ENCODE measurements around the gene RAPGEF2.

Gene RAPGEF2

GRCh38 chr4:159360549-159360948 is 257.7 kb downstream of the RAPGEF2 start:
- no peak overlapping the region for H3K4me2 ChIP-seq
- TF ChIP-seq Cebpa-rat (IDR thresholded peaks at IDR 0.05): no peak
- no peaks in the 10 kb centered on the region for H4K20me1 ChIP-seq
- H3K36me3 ChIP-seq: peaks cover 41 to 83% (median 58%) of the 10 kb centered on the region in 11 experiments
- H3K4me3 ChIP-seq: no peak overlapping the region
- no peak overlapping the region for H3K27ac ChIP-seq
- no peaks in the 10 kb centered on the region for H3K4me1 ChIP-seq
- no peaks in the 10 kb centered on the region for H3K9me3 ChIP-seq (replicated peaks in 1 of 11)
- no peaks in the 10 kb centered on the region for H3K27me3 ChIP-seq
- no peak overlapping the region for H3K9ac ChIP-seq

- no peak overlapping the region for H3K27ac ChIP-seq
- no peak overlapping the region for H3K9ac ChIP-seq
- no peaks in the 10 kb centered on the region for H4K20me1 ChIP-seq
- no peak overlapping the region for H3K4me3 ChIP-seq
- no peak for TF ChIP-seq Cebpa-rat (IDR thresholded peaks at IDR 0.05)
- peaks cover 18 to 56% (median 34%) of the 10 kb centered on the region in 11 experiments for H3K36me3 ChIP-seq
- no peaks in the 10 kb centered on the region for H3K9me3 ChIP-seq (replicated peaks in 1 of 11)
- H3K4me1 ChIP-seq: peaks cover 0 to 23% (median 14%) of the 10 kb centered on the region in 10 experiments; a peak in 16 of 20 replicates
- H3K4me2 ChIP-seq: no peak overlapping the region
- no peaks in the 10 kb centered on the region for H3K27me3 ChIP-seq
These were observed 260.5 kb downstream of the RAPGEF2 start for GRCh38 chr4:159363361-159363760.

- no peaks in the 10 kb centered on the region for H4K20me1 ChIP-seq
- no peak overlapping the region for H3K4me3 ChIP-seq
- peaks cover 0 to 13% (median 9%) of the 10 kb centered on the region in 11 experiments; a peak in 14 of 22 replicates for H3K9me3 ChIP-seq (replicated peaks in 1 of 11)
- H3K27me3 ChIP-seq: no peaks in the 10 kb centered on the region
- H3K27ac ChIP-seq: no peak overlapping the region
- peak overlapping the region; percentile 7 to 62 (median 35); a peak in 18 of 22 replicates for H3K4me2 ChIP-seq
- no peak for TF ChIP-seq Cebpa-rat (IDR thresholded peaks at IDR 0.05)
- peaks cover 0 to 18% (median 0%) of the 10 kb centered on the region in 11 experiments; a peak in 7 of 22 replicates for H3K36me3 ChIP-seq
- H3K4me1 ChIP-seq: peaks cover 0 to 34% (median 14%) of the 10 kb centered on the region in 10 experiments; a peak in 16 of 20 replicates
- H3K9ac ChIP-seq: no peak overlapping the region
These were observed 264.3 kb downstream of the RAPGEF2 start for GRCh38 chr4:159366966-159367780.

- H3K4me1 ChIP-seq: peaks cover 0 to 34% (median 14%) of the 10 kb centered on the region in 10 experiments; a peak in 16 of 20 replicates
- no peak overlapping the region for H3K9ac ChIP-seq
- peak overlapping the region in 7 of 11 experiments; percentile 7 to 62 (median 35); a peak in 11 of 22 replicates for H3K4me2 ChIP-seq
- peaks cover 0 to 13% (median 9%) of the 10 kb centered on the region in 11 experiments; a peak in 14 of 22 replicates for H3K9me3 ChIP-seq (replicated peaks in 1 of 11)
- no peak overlapping the region for H3K4me3 ChIP-seq
- H3K27ac ChIP-seq: no peak overlapping the region
- peaks cover 0 to 12% (median 0%) of the 10 kb centered on the region in 11 experiments; a peak in 5 of 22 replicates for H3K36me3 ChIP-seq
- no peak for TF ChIP-seq Cebpa-rat (IDR thresholded peaks at IDR 0.05)
- no peaks in the 10 kb centered on the region for H4K20me1 ChIP-seq
- no peaks in the 10 kb centered on the region for H3K27me3 ChIP-seq
These were observed 264.9 kb downstream of the RAPGEF2 start for GRCh38 chr4:159367781-159368080.

GRCh38 chr4:159368320-159368719 is 265.4 kb downstream of the RAPGEF2 start:
- Histone ChIP-seq H3K27me3 (no peaks in the 10 kb centered on the region), H3K4me1 (peaks cover 0 to 34% (median 14%) of the 10 kb centered on the region in 10 experiments; a peak in 16 of 20 replicates), H3K36me3 (peaks cover 0 to 6% (median 0%) of the 10 kb centered on the region in 11 experiments; a peak in 2 of 22 replicates), H3K4me3 (no peak overlapping the region), H3K9me3 (replicated peaks in 1 of 11) (peaks cover 0 to 13% (median 9%) of the 10 kb centered on the region in 11 experiments; a peak in 14 of 22 replicates), H3K9ac (no peak overlapping the region), H3K27ac (no peak overlapping the region), H3K4me2 (peak overlapping the region in 3 of 11 experiments; percentile 52 to 62 (median 55); a peak in 6 of 22 replicates), H4K20me1 (no peaks in the 10 kb centered on the region)
- no peak for TF ChIP-seq Cebpa-rat (IDR thresholded peaks at IDR 0.05)

- Histone ChIP-seq H3K9me3 (replicated peaks in 1 of 11) (peaks cover 0 to 13% (median 9%) of the 10 kb centered on the region in 11 experiments; a peak in 14 of 22 replicates), H3K27ac (no peak overlapping the region), H3K36me3 (no peaks in the 10 kb centered on the region), H3K27me3 (no peaks in the 10 kb centered on the region), H3K4me3 (no peak overlapping the region), H3K4me1 (peaks cover 0 to 34% (median 14%) of the 10 kb centered on the region in 10 experiments; a peak in 16 of 20 replicates), H3K4me2 (0 out of 22 replicates have a peak overlapping the region, but pooled peaks of 1 of the 11 experiments have one; percentile 55), H3K9ac (no peak overlapping the region), H4K20me1 (no peaks in the 10 kb centered on the region)
- no peak for TF ChIP-seq Cebpa-rat (IDR thresholded peaks at IDR 0.05)
These were observed 266.4 kb downstream of the RAPGEF2 start for GRCh38 chr4:159369256-159369655.

GRCh38 chr4:159370286-159370685 is 267.4 kb downstream of the RAPGEF2 start:
- H3K9me3 ChIP-seq (replicated peaks in 1 of 11): peaks cover 0 to 13% (median 9%) of the 10 kb centered on the region in 11 experiments; a peak in 14 of 22 replicates
- no peak overlapping the region for H3K27ac ChIP-seq
- H3K36me3 ChIP-seq: no peaks in the 10 kb centered on the region
- no peaks in the 10 kb centered on the region for H3K27me3 ChIP-seq
- peaks cover 0 to 34% (median 14%) of the 10 kb centered on the region in 10 experiments; a peak in 16 of 20 replicates for H3K4me1 ChIP-seq
- no peak overlapping the region for H3K4me3 ChIP-seq
- no peak for TF ChIP-seq Cebpa-rat (IDR thresholded peaks at IDR 0.05)
- H4K20me1 ChIP-seq: no peaks in the 10 kb centered on the region
- no peak overlapping the region for H3K9ac ChIP-seq
- no peak overlapping the region for H3K4me2 ChIP-seq

- no peak overlapping the region for H3K4me3 ChIP-seq
- no peak overlapping the region for H3K9ac ChIP-seq
- H3K36me3 ChIP-seq: no peaks in the 10 kb centered on the region
- no peak overlapping the region for H3K27ac ChIP-seq
- H4K20me1 ChIP-seq: no peaks in the 10 kb centered on the region
- H3K9me3 ChIP-seq (replicated peaks in 1 of 11): peaks cover 13 to 22% (median 15%) of the 10 kb centered on the region in 11 experiments; a peak in 21 of 22 replicates
- TF ChIP-seq Cebpa-rat (IDR thresholded peaks at IDR 0.05): no peak
- no peaks in the 10 kb centered on the region for H3K4me1 ChIP-seq
- H3K4me2 ChIP-seq: no peak overlapping the region
- no peaks in the 10 kb centered on the region for H3K27me3 ChIP-seq
These were observed 272.1 kb downstream of the RAPGEF2 start for GRCh38 chr4:159374749-159375530.

GRCh38 chr4:159376289-159376688 is 273.4 kb downstream of the RAPGEF2 start:
- H3K9me3 ChIP-seq (replicated peaks in 1 of 11): peaks cover 14 to 26% (median 19%) of the 10 kb centered on the region in 11 experiments; a peak in 21 of 22 replicates
- no peaks in the 10 kb centered on the region for H4K20me1 ChIP-seq
- H3K4me1 ChIP-seq: no peaks in the 10 kb centered on the region
- no peak overlapping the region for H3K4me2 ChIP-seq
- H3K36me3 ChIP-seq: no peaks in the 10 kb centered on the region
- H3K27me3 ChIP-seq: no peaks in the 10 kb centered on the region
- H3K27ac ChIP-seq: no peak overlapping the region
- TF ChIP-seq Cebpa-rat (IDR thresholded peaks at IDR 0.05): no peak
- H3K9ac ChIP-seq: no peak overlapping the region
- no peak overlapping the region for H3K4me3 ChIP-seq
